GM04504 (cell line): ENCODE measurements around the gene CLPTM1.
"Not testable (repeated sequence)": the region's sequence is repeated elsewhere in the genome, so short reads cannot be mapped to it uniquely, and the experiment has no call there.

ENCODE experiments used
- DNase-seq: peaks from one replicate; pipeline ENCODE4 v3.0.0-alpha.2; 2012; ENCODE audit warnings: low read depth

CLPTM1 gene

GRCh38 chr19:44974857-44975256 is 19.7 kb downstream of the CLPTM1 start:
- no peak for DNase-seq

DNA sequence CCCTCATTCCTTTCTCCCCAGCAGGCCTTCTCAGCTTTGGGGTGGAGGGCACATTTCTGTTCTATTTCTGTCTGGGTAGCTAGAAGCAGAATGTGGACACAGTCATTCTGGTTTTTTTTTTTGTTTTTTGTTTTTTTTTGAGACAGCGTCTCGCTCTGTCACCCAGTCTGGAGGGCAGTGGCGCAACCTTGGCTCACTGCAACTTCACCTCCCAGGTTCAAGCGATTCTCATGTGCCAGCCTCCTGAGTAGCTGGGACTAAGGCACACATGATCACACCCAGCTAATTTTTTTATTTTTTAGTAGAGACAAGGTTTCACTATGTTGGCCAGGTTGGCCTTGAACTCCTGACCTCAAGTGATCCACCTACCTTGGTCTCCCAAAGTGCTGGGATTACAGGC is 20.3 kb downstream of the CLPTM1 start:
- no peak for DNase-seq

- DNase-seq = no peak
These were observed 28.8 kb downstream of the CLPTM1 start for GRCh38 chr19:44984005-44984404.

DNA sequence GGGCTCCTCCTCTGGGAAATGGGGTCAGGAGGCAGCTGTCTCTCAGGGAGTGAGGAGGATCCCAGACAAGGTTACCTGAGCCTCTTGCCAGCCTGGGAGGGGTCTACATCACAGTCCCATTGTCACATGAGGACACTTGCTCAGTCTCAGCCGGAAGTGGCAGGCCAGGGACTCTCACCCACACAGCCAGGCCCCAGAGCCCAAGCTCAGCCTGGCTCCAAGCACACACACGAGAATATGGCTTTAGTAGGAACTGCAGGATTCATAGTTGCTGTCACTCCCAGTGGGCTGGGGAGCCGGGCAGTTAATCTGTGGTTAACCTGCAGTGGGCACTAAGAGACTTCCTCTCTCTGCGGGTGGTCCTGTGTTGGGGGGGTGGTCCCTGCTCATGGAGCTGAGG is 30.3 kb downstream of the CLPTM1 start:
- DNase-seq = no peak

- no peak for DNase-seq
These were observed 31.2 kb downstream of the CLPTM1 start for GRCh38 chr19:44986389-44986788.

- no peak for DNase-seq
These were observed 32.0 kb downstream of the CLPTM1 start for GRCh38 chr19:44987148-44987675.

GRCh38 chr19:44988273-44988672 is 33.1 kb downstream of the CLPTM1 start:
- no peak for DNase-seq

- peak; percentile 17 for DNase-seq
These were observed 33.8 kb downstream of the CLPTM1 start for GRCh38 chr19:44988896-44989556.

DNA sequence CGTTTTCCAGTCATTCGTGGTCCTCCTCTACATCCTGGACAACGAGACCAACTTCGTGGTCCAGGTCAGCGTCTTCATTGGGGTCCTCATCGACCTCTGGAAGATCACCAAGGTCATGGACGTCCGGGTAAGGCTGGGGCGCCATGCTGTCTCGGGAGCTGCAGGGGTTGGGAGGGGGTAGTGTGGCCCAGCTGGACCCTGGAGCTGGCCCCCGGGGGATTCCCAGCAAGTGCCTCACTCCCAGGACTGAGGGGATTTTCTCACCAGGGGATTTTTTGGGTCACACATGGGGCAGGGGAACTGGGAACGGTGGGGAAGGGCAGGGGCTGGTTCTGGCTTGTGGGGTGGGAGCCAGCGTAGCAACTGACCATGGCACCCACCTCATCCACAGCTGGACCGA is 35.3 kb downstream of the CLPTM1 start:
- DNase-seq = no peak

GRCh38 chr19:44990966-44991365 is 35.8 kb downstream of the CLPTM1 start:
- no peak for DNase-seq

GRCh38 chr19:44992336-44993163 is 37.4 kb downstream of the CLPTM1 start:
- no peak for DNase-seq

DNA sequence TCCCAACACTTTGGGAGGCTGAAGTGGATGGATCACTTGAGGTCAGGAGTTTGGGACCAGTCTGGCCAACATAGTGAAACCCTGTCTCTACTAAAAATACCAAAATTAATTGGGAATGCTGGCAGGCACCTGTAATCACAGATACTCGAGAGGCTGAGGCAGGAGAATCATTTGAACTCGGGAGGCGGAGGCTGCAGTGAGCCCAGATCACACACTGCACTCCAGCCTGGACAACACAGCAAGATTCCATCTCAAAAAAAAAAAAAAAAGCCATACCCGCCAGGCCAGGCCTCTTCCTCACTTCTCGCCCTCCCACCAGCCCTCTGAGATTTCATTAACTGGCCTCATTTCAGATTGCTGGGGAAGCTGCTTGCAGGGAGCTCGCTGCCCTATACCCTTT is 38.3 kb downstream of the CLPTM1 start:
- DNase-seq = no peak

DNA sequence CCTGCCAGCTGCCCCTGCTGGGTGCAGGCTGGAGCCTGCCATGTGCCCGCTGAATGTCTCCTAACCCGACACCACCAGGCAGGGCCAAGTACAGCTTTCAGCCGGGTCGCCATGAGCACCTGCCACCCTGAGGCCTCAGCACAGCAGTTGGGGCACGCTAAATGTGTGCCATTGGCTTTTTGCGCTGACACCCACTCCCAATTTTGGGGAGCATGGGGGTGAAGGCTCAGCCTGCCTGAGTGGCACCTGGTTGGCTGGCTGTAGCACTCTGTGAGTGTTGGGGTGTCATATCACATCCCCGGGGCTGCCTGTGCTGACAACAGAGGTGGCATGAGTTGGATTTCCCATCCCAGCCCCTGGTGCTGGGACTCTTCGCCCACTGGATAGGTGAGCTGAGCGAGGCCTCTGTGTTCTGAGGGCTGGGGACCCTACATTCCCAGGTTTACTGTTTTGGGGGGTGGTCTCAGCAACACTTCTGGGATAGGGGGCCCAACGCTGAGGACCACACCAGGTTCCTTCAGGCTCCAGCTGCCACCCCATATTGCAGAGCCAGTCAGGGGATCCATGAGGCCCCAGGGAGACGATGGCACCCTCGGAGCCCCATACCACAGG is 38.9 kb downstream of the CLPTM1 start:
- DNase-seq = no peak

DNA sequence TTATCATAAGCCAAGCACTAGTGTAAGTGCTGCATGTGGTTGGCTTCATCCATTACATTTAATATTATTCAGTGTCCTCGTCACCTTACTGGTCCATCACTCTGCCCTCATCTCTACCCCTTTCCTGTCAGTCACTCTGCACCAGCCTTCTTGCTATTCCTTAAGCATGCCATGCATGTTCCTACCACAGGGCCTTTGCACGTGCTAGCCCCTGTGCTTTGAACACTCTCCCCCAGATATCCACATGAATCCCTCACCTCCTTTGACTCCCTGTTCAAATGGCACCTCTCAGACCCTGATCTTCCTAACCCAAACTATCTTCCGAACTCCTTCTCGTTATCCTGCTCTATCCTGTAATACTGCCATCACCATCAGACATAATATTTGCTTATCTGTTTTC is 42.8 kb downstream of the CLPTM1 start:
- no peak for DNase-seq

DNA sequence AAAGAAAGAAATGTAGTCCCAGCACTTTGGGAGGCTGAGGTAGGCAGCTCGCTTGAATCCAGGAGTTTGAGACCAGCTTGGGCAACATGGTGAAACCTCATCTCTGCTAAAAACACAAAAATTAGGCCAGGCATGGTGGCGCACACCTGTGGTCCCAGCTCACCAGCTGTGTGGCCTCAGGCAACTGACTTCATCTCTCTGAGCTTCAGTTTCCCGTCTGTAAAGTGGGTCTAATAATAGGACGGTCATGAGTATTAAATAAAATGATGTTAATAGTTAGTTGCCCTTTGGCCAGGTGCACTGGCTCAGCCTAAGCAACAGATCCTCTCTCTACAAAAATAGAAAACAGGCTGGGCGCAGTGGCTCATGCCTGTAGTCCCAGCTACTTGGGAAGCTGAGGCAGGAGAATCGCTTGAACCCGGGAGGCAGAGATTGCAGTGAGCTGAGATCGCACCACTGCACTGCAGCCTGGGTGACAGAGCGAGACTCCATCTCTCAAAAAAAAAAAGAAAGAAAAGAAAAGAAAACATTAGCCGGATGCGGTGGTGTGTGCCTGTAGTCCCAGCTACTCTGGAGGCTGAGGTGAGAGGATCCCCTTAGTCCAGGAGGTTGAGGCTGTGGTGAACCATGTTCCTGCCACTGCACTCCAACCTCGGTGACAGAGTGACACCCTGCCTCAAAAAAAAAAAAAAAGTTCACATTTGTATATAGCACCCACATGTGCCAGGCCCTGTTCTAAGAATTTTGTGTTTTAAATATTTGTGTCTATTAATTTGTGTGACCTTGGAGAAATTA is 44.1 kb downstream of the CLPTM1 start:
- not testable (repeated sequence) for DNase-seq

DNA sequence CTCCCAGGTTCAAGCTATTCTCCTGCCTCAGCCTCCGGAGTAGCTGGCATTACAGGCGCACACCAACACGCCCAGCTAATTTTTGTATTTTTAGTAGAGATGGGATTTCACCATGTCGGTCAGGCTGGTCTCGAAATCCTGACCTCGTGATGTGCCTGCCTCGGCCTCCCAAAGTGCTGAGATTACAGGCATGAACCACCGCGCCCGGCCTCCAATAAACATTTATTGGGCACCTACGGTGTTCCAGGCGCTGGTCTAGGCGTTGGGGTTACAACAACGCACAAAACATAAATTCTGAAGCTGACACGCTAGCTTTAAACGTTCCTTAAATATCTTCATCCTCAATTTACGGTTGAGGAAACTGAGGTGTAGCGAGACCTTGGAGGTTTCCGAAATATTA is 45.5 kb downstream of the CLPTM1 start:
- DNase-seq = not testable (repeated sequence)

- peak; percentile 77 for DNase-seq
These were observed 46.0 kb downstream of the CLPTM1 start, which contains the start of gene RELB for GRCh38 chr19:45001087-45001739. Gene RELB (plus strand): TSS chr19:45001464. CDS start chr19:45001580, 116 bp downstream.

DNA sequence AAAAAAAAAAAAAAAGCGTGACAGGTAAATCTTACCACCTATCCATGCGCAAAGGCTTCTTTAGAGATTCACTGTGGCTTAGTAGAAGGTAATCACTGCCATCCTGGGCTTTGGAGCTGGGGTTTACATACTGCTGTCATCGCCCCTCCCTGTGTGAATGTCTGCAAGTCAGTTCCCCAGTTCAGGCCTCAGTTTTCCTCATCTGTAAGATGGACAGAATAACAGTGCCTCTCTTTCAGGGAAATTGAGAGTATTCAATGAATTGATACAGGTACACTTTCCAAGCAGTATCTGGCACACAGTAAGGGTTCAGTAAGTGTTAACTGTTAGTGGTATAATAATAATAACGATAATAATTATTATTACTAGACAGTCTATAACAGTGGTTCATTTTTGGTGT is 48.3 kb downstream of the CLPTM1 start:
- no peak for DNase-seq

DNA sequence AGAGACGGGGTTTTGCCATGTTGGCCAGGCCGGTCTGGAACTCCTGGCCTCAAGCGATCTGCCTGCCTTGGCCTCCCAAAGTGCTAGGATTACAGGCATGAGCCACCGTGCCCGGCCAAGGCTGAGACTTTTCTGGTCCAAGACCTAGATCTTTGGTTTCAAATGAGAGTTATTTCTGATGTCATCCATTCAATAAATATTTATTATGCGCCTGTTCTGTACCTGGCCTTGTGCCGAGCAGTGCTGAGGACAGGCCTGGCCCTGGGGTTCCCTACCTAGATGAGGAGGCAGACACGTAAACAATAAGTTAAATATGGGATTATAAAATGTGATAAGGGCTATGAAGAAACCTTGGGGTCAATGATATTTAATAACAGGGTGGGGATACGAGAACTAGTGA is 50.6 kb downstream of the CLPTM1 start:
- no peak for DNase-seq

- no peak for DNase-seq
These were observed 53.4 kb downstream of the CLPTM1 start for GRCh38 chr19:45008552-45008951.

GRCh38 chr19:45009625-45010255 is 54.6 kb downstream of the CLPTM1 start:
- DNase-seq = no peak
